ENCODE measurements around the gene TMEM167A.
A peak's percentile ranks its signal among the peaks of the same experiment; 100 is the strongest.

The TMEM167A gene

DNA sequence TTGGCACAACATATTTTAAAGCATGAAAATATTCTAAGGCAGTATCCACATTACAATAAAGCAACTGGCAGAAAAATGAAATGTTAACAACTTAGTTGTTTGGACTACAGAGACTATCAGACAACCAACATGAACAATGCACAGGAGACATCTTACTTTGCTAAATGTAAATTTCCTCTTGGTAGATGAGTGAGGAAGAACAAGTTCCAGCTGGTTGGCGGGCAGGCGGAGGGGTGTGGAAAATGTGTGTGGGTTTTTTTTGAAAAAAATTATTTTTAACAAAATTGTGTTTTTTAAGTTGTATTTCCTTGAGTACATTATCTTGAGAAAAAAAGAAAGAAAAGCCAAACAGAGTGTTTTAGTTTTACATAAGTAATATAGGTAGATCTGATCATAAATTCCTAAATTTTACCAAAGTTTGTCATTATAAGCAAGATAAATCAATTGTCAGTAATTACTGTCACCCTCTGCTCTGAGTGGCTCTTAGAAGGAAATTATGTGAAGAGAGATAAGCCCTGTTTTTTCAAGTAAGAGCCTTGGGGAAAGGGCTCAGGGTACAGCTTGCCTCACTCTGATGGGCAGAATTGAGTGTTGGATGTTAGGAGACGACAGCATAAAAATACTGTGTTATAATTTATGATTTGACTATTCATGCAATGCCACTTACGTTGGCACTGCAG, 42.5 kb downstream of the TMEM167A start:
- DNase-seq, result peak; percentile 25

DNA sequence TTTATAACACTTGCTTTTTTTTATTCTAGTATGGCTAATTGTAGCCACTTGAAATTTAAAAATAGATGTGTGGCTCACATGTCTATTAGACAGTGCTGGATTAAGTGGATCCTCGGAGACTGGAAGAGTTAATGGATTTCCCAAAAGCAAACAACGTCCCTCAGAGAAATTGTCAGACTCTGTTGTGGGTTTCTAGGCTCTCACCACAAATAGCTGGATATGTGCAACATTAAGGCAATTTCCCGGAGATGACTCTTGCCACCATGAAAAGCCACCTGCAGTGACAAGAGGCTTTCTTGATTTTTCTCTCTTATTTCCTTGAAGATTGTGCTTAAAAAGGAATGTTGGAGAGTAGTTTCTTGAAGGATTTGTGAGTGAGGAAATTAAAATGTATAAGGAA, 43.2 kb downstream of the TMEM167A start:
- peak; percentile 64 for DNase-seq

DNA sequence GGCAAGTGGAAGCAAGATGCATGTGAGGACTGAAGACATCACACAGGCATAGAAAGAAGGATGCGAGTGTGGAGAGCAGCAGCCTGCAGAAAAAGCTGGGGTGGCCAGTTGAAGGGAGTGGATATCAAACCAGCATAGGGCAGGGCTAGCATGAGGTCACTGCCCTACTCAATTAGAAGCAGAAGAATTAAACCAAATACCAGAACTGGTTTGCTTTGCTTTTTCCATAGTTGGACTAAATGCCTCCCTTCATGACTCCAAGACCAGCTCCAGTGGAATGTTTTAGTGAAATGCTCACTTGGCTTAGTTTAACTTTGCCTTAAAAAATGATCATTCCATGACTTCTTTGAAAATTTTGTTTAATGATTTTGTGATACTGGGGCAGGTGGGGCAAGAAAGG, 45.8 kb downstream of the TMEM167A start:
- DNase-seq, result no peak

DNA sequence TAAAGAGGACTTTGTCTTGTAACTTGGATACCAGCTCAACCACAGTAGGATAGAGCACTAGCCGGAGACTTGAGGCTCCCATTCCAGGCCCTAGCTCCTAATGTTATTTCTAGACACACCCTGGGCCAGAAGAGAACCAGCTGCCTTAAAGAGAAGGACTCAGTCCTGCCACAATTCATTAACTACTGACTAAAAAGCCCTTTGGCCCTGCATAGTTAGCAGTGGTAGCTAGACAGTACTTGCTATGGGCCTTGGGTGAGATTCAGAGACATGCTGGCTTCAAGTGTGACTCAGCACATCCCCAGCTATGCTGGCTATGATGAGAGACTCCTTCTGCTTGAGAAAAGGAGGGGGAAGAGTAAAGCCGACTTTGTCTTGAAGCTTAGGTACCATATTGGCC, 47.3 kb downstream of the TMEM167A start:
- DNase-seq, result no peak

DNA sequence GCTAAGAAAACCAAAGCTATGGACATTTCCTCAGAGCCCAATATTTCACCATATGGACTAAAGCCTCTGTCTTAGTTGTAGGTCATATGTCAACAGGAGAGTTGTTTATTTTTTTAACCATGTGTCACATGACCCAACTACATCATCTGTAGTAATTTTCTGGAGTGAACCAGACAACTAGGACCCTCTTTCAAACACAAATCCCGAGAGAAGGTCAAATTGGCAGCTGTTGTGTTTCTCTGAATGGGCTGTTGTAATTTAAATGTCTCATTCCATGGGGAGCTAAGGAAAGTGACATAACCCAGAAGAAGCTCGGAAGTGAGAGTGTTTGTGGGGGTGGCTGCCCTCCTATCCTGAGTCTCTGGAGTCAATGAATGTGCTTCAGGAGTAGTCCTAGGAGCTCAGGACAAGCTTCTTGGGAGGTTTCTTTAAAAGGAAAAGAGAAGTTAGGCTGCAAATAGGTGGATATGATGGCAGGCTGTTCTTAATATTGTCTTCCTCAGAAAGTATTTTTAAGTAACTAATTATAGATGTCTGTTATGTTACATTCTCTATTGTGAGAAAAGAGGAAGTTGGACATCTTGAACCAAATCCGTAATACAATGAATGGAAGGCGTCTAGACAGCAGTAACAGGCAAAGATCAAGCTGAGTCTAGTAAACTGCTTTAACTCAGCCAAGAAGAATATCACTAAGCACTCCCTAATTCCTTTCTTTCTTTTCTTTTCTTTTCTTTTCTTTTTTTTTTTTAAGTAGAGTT, 50.1 kb downstream of the TMEM167A start:
- no peak for DNase-seq

DNA sequence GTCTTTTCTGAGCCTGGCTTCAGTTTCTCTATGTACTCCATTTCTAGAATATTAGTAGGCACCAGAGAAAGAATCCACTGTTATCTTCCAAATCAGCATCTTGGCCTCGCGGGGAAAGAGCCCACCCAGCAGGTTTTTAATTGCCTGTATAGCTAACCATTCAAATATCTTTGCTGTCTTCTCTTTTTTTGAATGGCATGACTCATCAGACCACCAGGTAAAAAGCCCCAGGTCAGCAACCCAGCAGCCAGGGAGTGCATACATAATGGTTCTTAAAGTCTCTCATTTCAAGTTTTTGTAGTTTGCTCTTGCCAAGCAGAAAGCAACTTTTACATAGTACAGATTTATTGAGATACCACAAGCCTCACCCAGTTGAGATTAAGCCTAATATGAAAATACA, 50.7 kb downstream of the TMEM167A start:
- DNase-seq, result no peak

DNA sequence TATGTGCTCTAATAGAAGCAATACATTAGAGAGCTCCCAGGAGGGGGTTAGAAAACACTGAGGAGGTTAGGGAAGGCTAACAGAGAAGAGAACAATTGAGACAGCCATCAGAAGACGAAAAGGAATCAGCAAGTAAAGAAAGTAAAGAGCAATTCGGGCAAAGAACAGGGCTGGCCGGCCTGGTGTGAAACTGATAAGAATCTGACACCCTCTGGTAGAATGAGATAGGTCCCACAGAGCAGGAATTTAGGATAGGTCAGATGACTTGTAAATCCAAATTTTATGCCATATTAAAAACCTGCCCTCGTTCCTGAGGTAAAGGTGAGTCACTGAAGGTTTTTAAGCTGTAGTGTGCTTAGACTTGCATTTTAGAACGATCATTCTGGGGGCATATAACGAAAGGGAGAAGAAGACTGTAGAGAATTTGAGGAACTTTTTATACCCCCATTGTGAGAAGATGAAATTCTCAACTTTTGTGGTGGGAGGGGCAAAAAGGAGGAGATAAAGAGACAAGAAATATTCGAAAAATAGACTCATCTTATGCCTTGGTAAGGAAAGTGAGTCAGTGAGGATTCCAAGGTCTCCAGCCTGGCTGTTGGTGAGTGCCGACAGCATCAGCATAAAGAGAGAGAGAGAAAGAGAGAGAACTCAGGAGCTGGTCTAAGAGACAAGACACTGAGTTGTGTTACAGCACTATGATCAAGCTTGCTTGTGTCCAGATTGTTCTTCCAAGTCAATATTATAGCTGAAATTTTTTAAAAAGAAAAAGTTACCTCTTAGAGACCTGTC, 51.3 kb downstream of the TMEM167A start:
- DNase-seq, result no peak

DNA sequence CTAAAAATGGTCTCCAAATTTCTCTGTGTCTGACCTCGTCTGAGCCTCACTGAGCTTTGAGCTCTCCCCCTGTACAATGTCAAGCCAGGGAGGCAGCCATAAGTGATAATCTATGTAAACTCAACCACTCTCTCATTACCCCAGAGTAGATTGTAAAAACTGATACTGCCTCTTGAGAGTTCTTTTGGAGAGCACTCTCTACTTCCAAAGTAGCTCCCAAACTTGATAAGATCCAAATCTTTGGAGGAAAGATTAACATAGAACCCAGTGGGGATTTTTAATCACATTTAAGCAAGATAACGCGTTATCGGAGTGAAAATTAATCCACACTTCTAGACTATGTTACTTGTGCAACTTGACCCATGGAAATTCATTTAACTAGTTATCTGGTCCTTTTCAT, 54.9 kb downstream of the TMEM167A start:
- no peak for DNase-seq

DNA sequence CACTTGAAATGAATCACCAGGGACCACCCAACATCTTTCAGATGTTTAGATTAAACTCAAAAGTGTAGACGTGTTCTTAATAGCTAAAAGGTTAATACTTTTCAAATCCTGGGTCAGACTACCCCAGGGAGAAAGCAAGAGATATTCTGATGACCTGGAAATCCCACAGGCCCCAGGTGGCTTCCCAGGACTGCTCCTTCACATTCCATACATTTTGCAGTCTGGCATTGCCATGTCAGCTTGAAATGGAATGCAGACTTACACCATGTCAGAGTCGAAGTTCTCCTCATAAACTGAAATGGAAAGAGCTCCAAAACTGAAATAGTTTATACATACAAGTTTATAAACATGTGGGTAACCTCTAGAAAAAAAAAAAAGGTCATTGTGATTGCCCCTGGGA, 61.5 kb downstream of the TMEM167A start:
- no peak for DNase-seq

DNA sequence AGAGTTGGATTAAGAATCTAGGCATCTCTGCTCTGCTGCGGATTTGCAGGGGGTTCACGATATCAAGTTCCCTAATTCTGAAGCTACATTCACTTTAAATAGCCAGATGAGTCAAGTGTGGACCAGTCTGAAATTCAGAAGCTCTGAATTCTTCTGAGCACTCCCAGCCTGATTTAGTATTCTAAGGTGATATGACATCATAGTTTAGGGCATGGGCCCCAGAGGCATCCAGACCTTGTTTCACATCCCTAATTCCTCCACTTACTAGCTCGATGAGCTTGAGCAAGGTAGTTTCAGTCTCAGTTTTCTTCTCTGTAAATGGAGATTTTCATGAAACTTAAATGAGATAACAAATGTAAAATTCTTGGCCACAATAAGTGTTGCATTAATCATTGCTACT, 65.2 kb downstream of the TMEM167A start:
- DNase-seq, result no peak

DNA sequence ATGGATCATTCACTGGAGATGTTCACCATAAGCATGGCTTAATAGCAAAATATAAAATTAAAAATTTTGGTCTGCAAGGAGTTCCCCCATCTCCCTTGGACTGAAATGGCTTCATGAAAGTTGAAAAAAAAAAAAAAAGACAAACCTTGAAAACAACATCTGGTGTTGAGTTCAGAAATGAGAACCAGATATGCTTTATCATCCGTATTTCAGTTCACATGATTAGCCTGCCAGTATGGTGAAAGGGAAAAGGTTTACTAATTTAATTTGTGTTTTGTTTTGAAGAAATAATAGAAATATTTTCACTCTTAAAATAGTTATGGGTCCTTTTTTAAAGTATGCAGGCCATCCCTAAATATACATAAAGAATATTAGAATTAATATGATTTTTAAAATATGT, 67.8 kb downstream of the TMEM167A start:
- DNase-seq, result no peak

DNA sequence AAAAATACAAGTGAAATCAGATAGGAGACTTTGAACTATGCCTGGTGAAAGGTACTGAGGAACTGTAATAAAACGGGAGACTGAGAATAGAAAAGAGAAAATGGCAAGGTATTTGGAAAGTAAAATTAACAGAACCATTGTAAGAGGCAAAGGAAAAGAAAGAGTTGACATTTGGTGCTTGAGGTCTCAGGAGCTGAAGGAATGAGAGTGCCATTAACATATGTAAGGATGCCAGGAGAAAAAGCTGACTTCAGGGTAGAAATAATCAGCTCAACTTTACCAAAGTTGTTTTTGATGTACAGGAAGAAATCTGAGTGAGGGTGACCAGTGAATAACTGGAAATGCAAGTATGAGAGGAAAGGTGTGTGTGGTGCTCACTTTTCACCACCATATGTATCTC, 69.4 kb downstream of the TMEM167A start:
- no peak for DNase-seq

DNA sequence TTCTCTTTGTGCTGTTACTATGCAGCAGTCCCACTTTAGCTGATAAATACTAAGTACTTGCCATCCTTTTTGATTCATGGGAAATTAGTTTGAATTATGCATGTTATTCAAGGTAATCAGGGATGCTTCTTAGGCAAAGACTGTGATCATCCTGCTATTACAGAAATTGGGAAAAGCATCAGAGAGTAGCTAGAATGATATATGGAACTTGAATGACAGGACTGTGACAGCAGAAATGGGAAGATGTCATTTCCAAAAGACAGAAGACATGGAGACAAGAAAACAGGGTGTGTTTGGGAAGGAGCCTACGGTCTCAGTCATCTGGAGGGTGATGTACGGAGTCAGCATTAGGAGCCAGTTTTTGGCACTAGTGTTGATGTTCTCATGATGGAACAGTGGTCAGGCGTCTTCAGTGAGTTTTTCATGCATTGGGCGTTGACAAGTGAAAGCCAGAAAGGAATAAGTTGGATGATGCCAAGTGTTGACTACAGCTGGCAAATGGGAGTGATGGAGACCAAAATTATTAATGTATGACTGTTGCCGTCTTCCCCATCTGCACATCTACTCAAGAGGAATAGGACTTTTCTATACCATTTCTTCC, 70.4 kb downstream of the TMEM167A start:
- no peak for DNase-seq

DNA sequence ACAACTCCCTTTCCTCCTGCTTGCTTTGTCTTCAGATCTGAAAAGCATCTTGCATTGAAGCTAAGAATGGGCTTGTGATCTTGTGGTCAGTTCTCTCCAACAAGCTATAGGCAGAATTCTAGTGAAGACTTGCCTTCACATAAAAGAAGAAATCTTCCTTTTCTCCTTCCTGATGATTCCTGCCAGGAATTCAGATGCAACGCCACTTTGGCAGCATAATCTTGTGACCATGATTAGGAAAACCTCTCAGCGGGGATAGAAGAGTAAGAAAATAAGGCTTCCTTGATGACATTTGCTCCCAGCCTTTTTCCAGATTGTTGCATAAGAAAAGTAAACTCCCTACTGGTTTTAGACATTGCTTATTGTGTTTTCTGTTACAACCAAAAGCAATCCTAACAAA, 73.4 kb downstream of the TMEM167A start:
- DNase-seq, result no peak

All from NCI-H1092 treated with DMSO at 0.1 percent for 48 hours (cell line).